GM19438 (cell line): ENCODE measurements around the gene TACC2.

Experiments used
- ATAC-seq: cut with Tn5 transposase; IDR thresholded peaks from one replicate; pipeline ENCODE4 v1.9.1; 2021; ENCODE audit warnings: low read depth; ENCODE audit not compliant: unreplicated experiment

TACC2 gene

DNA sequence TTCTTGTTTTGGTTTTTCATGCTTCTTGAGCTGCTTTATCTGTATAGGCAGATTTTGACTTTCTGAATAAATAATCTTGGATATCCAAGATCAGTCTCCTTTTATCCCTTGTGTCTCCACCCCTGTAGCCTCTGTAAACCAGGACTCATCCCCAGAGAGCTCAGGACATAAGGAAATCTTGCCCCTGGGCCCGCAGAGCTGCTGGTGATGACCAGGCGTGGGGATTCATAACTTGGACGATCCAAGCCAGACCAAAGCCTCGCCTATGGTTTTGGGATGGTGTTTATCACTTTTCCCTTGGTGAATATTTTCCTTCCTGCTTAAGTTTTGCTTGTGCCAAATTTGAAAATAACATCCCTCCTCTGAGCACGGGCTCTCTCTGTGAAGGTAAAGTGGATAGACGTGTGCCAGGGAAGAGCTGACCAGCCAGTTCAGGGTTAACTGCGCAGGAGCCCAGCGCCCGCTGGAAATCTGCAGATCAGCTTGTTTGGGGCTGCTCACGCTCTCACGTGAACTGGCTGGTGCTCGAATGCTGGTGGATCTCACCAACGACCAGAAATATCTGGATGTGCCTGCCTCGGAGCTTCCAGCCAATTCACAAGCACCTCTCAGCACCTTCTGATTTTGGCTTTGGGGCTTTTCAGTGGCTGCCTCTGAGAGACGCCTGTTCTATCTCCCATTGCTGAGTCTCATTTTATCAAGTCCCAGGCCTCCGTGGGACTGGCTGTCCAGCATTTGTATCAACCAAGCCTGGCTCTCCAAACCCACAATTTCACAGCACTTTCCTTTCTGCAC, 150.1 kb downstream of the TACC2 start:
- ATAC-seq, result no peak

DNA sequence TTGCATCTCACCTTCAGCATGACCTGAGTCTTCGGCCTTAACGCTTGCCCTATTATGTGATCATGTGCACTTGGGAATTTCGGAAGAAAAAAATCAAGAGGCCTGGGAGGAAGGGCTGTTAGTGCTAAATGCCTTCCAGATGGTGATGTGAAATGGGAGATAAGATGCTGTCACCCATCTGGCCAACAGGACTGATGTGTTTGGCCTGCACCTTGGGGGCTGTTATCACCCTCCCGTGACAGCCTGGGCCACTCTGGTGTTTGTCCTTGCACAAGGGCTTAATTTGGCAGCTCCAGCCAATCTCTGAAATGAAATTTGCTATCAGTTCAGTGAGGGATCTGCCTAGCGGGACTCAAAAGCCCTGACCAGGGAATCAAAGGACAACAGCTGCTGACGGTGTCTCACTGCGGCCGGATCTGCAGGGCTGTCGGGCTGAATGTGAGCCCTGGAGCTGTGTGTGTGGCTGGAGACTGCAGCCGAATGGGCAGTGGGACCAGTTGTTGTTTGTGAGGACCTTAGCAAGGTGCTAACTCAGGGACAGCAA, 150.7 kb downstream of the TACC2 start:
- no peak for ATAC-seq

DNA sequence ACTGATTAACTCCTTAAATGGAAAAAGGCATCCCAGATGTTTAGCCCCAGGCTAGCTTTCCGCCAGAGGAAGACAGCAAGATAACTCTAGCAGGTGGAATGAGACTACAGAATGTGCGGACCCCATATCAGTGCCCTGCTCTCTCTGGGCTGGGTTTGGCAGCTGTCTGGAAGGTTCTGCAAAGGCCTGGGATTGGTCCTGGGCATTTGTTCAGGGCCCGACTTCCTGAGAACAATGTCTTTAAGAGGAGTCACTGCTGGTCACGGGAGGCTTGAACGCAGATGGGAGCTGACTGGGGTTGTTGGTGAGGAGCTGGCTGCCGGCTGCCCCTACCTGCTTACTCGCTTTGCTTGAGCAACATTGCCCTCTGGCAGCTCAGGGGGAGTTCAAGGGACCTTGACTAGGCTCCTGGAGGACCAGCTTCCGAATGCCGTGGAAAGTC, 151.5 kb downstream of the TACC2 start:
- no peak for ATAC-seq

DNA sequence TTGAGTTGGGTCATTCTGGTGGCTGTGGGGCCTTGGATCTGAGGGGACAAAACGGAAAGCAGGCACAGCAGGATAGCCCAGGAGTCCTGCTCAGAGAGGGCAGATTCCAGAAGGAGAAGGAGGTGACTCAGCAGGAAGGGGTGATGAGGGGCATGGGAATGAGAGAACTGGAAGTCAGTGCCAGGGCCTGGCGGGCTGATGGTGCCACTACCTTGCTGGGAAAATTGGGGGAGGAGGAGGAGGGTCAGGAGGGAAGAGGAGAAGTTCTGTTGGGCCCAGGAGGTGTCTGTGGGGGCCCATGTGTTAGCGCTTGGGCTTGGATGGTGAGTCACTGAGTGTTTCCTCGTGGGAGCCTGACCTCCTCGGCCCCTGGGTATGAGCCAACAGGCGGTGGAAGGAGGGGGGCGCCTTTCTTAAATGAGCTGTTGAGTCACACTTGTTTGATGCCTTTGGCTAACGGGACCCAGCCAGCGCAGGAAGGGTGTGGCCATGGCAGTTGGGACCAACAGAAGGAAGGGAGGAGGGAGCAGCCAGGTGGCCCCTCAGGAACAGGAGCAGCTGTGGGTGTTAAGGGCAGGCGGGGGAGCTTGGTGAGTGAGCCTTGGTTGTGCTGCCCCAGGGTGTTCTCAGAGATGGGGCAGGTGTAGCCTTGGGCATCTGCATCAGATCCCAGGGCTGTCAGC, 152.1 kb downstream of the TACC2 start:
- no peak for ATAC-seq

DNA sequence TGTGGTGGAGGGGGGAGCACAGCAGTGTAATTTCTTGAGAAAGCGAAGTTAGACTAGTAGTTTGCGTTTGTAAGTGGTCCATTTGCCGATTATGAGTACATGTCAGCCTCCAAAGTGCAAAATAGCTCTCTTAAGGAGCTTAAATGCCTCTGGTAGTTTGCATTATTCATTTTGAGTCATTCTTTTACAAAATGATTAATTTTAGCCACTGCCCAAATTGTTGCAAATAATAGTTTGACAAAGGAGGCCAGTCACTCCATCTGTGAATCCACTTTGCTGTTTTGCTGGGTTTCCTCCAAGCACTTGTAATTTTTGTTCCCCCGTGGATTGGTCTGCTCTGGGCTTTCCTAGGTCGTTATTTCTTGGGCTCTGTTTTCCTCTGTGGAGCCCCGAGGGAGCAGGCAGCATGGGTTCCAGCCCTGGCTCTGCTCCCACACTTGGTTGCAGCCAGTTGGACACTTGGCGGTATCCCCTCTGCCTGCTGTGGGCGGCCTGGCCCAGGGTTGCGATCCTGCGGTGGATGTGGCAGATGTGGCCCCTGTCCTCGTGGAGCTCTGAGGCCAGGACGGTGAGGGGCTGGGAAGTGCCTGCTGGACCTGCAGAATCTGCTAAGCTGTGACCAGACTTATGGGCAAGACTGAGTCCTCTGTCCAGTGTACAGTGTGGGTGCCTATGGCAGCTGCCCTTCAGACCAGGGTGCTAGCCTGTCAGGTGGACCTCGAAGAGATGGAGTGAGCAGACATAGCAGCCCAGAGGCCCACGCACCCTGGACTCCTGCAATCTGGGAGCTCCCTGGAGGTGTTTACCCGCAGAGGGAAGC, 153.1 kb downstream of the TACC2 start:
- no peak for ATAC-seq

DNA sequence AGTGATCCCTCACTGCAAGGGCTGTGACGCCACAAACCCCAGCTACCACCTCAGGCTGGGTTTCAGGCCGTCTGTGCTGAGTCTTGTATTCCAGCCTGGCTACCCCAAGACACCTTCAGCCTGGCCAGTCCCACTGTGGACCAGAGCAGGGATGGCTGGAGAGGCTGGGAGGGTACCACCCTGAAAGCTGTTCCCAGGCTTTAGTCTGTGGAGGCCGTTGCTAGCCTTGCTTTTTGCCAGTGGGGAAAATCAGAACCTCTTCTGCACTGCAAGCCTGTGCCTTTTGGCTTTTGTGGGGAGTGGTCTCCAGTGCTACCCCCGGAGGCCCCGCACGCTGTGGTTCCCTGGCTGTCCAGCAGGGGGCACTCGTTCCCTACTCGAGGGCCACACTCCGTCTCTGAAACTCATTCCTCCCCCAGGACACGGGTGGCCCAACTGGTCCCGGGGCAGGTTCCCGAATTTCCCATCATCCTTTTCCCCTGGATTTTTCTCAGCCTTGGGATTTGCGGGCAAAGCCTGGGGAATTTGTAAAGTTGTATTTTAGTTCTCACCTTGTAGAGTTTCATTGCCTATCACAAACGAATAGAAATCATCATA, 153.8 kb downstream of the TACC2 start:
- no peak for ATAC-seq

DNA sequence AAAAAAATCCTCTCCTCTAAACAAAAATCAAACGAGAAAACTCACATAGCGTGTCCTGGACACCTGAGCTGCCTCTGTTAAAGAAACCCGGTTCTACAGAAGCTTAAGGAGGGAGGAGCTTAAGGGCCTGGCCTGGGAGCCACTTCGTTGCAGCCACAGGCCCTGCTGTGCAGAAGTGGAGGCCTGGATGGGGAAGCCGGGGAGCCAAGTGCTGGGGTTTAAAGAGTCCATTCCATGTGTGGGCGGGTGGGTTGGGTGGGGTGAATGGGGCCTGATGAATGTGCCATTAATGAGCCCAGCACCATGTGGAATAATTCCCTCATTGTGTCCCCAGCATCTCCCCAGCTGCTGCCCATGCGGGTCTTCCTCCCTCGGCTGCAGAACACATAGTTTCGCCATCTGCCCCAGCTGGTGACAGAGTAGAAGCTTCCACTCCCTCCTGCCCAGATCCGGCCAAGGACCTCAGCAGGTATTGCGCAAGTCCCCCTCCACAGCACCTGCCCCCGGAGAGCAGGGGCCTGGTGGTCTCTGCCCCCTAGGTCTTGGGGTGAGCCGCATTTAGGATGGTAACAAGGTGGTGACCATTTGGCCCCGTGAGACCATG, 154.4 kb downstream of the TACC2 start:
- ATAC-seq, result no peak

- ATAC-seq, result no peak
Observed at GRCh38 chr10:122144199-122144598, 155.2 kb downstream of the TACC2 start.

DNA sequence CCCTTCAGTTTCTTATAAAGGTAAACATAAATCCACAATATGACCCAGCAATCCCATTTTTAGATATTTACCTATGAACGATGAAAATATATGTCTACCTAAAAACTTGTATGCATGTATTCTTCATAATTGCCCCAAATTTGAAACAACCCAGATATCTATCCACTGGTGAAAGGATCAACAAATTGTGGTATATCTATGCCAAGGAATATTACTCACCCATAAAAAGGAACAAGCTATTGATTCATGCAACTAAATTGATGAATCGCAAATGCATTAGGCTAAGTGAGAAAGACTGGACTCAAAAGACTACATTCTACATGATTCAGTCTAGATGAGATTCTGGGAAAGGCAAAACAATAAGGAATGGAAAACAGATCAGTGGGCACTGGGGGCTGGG, 156.2 kb downstream of the TACC2 start:
- no peak for ATAC-seq

DNA sequence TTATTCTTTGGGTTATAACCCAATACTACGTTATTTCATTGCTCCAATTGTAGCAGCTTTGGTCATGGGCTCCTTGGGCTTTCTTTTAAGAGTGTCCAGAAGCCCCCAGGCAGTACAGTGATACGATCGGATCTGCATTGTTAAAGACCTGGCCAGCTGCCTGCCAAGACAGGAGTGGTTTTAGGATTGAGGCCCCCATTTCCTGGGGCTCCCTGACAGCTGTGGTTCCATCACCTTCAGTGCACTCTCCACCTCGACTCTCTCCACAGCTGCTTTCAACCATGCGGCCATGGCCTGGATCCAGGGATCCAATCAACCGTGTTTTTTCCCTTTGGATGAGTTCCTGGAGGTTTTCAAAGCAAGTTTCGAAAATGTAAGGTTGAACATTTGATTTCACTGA, 158.7 kb downstream of the TACC2 start:
- ATAC-seq, result no peak

- ATAC-seq, result no peak
Observed at GRCh38 chr10:122148876-122149560, 160.1 kb downstream of the TACC2 start.

DNA sequence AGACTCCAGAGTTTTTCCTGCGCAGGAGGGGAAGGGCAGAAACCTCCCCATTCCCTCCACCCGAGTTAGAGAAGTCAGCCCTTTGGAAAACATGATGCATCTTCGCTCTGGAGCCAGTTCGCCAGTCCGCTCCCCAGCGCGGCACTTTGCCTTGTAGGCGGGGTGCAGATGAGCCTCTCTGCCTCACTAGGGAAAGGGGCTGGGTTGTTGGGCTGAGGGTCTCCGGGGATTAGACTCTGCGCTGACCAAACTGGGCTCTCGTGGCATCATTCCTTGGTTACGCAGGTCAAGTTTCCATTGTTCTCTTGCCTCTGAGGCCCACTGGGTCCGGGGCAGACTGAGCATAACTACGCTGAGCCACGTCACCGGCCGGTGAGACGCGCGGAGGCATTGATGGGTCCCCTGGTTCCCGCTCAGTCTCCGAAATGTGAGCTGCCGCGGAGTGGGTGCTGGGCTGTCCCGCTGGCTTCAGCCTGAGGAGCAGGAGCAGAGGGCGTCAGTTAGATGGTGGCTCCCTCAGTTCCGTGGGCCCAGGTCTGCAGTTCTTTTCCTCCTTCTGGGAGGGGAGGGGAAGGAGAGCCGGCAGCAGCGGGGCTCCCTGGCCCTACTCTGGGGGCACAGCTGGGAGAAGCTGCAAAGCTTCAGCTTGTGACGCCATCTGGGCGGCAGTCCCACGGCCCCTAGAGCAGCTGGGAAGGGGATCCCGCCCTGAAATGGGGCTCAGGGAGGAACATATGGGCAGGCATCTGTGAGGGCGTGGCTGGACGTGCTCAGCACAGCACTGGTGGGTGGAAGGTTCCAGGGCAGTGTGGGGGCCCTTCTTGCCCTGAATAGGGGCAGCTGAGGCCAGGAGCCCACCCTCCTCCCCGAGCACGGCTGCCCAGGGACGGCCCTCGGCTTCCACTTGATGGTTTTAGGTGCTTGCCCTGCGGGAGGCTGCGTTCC, 160.9 kb downstream of the TACC2 start:
- ATAC-seq, result no peak

DNA sequence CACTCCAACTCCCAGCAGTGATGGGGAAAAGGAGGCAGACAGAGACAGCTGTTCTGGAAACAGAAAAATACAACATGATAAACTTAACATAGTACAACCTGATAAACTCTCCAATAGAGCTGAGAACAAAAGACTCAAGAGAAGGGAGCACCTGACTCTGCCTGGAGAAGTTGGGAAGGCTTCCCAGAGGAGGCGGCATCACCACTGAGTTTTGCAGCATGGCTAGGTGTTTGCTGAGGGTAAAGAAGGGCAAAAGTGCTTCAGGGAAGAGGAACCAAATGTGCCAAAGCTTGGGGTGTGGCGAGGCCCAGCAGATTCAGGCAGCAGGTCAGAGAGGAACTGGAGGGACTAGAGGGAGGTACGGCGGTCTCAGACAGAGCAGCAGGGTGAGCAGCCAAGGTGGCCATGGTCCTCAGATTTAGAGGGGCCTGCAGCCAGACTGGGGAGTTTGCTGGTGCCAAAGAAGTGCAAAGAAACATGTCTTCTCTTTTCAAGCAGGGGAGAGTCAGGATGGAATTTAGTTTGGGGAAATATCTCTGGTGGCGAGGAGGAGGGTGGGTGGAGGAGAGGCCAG, 162.2 kb downstream of the TACC2 start:
- no peak for ATAC-seq

GRCh38 chr10:122152544-122152943, 163.6 kb downstream of the TACC2 start:
- no peak for ATAC-seq

DNA sequence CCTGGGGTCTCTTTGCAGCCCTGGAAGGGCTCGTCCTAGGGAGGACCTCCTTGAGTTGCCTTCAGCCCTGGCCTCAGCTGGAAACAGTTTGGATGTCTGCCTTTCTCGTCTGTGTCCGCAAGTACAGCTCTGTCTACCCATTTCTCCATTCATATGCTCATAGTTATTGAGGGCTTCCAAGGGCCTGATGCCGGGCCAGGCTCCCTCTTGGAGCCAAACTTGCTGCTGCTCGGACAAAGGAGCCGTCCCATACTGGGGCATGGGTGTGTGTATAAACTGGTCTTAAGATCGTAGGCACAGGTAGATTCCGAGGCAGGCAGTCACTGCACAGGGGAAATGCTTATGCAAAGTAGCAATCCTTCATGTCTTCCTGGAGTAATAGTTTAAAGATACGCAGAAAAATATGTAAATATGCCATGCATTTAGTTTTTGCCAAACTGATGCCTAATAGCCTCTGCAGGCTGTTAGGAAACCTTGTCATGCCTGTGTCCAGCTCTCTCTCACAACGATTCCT, 165.1 kb downstream of the TACC2 start:
- no peak for ATAC-seq

GRCh38 chr10:122154545-122155366, 165.8 kb downstream of the TACC2 start:
- ATAC-seq, result no peak

- ATAC-seq, result no peak
Observed at GRCh38 chr10:122157451-122157850, 168.5 kb downstream of the TACC2 start.
